Measurements from ENCODE around the gene CADM1. TPM values are rescaled to one million over a fixed set of nuclear protein-coding genes. Genes with fewer than 3 reads are reported as not detected.

Gene CADM1
- total and polyA plus RNA-seq, 2 experiments from 2014 or later = 16.5 to 18.0 TPM

- Mint-ChIP-seq H3K36me3 (ENCODE audit: low read depth) (no peaks in the 10 kb centered on the region), H3K4me3 (no peak overlapping the region), H3K9me3 (no peaks in the 10 kb centered on the region), H3K27ac (no peak overlapping the region), H3K27me3 (ENCODE audit: insufficient read depth, low read depth, poor library complexity) (peaks cover 5% of the 10 kb centered on the region), H3K4me1 (peaks cover 5% of the 10 kb centered on the region)
- no peaks in the 10 kb centered on the region for H3F3A ChIP-seq (replicated peaks; ENCODE audit: low read depth)
- no peaks in the 10 kb centered on the region for H3K36me3 ChIP-seq (ENCODE audit: insufficient read depth)
- H3K4me2 ChIP-seq = no peak overlapping the region
- no peak overlapping the region for H2AFZ ChIP-seq
- no peak overlapping the region for H3K27ac ChIP-seq (ENCODE audit: low read depth)
- DNase-seq (ENCODE audit: low spot score) (no peak), ATAC-seq (no peak)
- no peaks in the 10 kb centered on the region for H3K27me3 ChIP-seq (ENCODE audit: insufficient read depth)
- H3K79me2 ChIP-seq (replicated peaks; ENCODE audit: insufficient read depth) = no peaks in the 10 kb centered on the region
- no peak overlapping the region for H3K4me3 ChIP-seq
- no peaks in the 10 kb centered on the region for H4K20me1 ChIP-seq (replicated peaks; ENCODE audit: insufficient read depth)
- no peaks in the 10 kb centered on the region for H3K4me1 ChIP-seq (ENCODE audit: insufficient read depth)
- TF ChIP-seq ZNF462 (CRISPR knock-in tag; IDR thresholded peaks at IDR 0.05) = no peak
- TF ChIP-seq JUNB (IDR thresholded peaks at IDR 0.05; ENCODE audit: unreplicated experiment) = no peak
- TF ChIP-seq ZNF331 (CRISPR knock-in tag; IDR thresholded peaks at IDR 0.05; ENCODE audit: low read depth) = no peak
- TF ChIP-seq ZNF114 (CRISPR knock-in tag; IDR thresholded peaks at IDR 0.05) = no peak
- TF ChIP-seq CREB1 (CRISPR knock-in tag; IDR thresholded peaks at IDR 0.05; ENCODE audit: low read depth) = no peak
- no peak for TF ChIP-seq NANOG (IDR thresholded peaks at IDR 0.05; ENCODE audit: borderline replicate concordance)
- TF ChIP-seq STAT1 (IDR thresholded peaks at IDR 0.05; ENCODE audit: unreplicated experiment) = no peak
- no peak for TF ChIP-seq EZH2phosphoT487 (IDR thresholded peaks at IDR 0.05; ENCODE audit: unreplicated experiment)
- no peak for TF ChIP-seq POLR2AphosphoS5 (IDR thresholded peaks at IDR 0.05; ENCODE audit: low read depth)
- TF ChIP-seq ETS1 (IDR thresholded peaks at IDR 0.05) = no peak
- TF ChIP-seq EZH2 (IDR thresholded peaks at IDR 0.05; ENCODE audit: low read depth, unreplicated experiment) = no peak
- TF ChIP-seq CTCF (conservative IDR thresholded peaks at IDR 0.05; ENCODE audit: low read depth in 2 of 2) = no peak
- TF ChIP-seq, protein P1, sequence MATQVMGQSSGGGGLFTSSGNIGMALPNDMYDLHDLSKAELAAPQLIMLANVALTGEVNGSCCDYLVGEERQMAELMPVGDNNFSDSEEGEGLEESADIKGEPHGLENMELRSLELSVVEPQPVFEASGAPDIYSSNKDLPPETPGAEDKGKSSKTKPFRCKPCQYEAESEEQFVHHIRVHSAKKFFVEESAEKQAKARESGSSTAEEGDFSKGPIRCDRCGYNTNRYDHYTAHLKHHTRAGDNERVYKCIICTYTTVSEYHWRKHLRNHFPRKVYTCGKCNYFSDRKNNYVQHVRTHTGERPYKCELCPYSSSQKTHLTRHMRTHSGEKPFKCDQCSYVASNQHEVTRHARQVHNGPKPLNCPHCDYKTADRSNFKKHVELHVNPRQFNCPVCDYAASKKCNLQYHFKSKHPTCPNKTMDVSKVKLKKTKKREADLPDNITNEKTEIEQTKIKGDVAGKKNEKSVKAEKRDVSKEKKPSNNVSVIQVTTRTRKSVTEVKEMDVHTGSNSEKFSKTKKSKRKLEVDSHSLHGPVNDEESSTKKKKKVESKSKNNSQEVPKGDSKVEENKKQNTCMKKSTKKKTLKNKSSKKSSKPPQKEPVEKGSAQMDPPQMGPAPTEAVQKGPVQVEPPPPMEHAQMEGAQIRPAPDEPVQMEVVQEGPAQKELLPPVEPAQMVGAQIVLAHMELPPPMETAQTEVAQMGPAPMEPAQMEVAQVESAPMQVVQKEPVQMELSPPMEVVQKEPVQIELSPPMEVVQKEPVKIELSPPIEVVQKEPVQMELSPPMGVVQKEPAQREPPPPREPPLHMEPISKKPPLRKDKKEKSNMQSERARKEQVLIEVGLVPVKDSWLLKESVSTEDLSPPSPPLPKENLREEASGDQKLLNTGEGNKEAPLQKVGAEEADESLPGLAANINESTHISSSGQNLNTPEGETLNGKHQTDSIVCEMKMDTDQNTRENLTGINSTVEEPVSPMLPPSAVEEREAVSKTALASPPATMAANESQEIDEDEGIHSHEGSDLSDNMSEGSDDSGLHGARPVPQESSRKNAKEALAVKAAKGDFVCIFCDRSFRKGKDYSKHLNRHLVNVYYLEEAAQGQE (IDR thresholded peaks at IDR 0.05; ENCODE audit: unreplicated experiment) = no peak
- peaks cover 12% of the 10 kb centered on the region for H3K9me2 ChIP-seq (ENCODE audit: insufficient read depth)
Measured at GRCh38 chr11:115127790-115128189, 376.4 kb downstream of the CADM1 start.
